Activated CD4-positive, alpha-beta T cell treated with anti-CD3 and anti-CD28 coated beads, Interleukin-2, amount 10 ng/mL, durations not matched to agents 7 days and 5 days (primary cell): ENCODE data around the gene RPP30. TPM values are rescaled to one million over a fixed set of nuclear protein-coding genes. Genes with fewer than 3 reads are reported as not detected.

Experiments
- CTCF ChIA-PET: fragments of 350-600 bp; sonication (Branson Sonifier 250); formaldehyde crosslinking; loops from one replicate; lab custom pipeline; 2021; ENCODE audit warnings: antibody characterized with exemption; lab: Charles Lee
- POLR2A ChIA-PET: fragments of 350-600 bp; sonication (Branson Sonifier 250); formaldehyde crosslinking; loops from one replicate; lab custom pipeline; 2021; ENCODE audit warnings: antibody characterized with exemption; lab: Charles Lee
- DNase-seq: peaks from one replicate; pipeline ENCODE4 v3.0.0-alpha.2; 2020
- H3K27ac Mint-ChIP-seq: one replicate; pipeline ENCODE4 v1.8.0; 2021; ENCODE audit warnings: mild to moderate bottlenecking, moderate library complexity, mixed read lengths
- H3K27me3 Mint-ChIP-seq: one replicate; pipeline ENCODE4 v1.8.0; 2021; ENCODE audit warnings: mixed read lengths
- H3K36me3 Mint-ChIP-seq: one replicate; pipeline ENCODE4 v1.8.0; 2021; ENCODE audit warnings: low read depth, mixed read lengths
- H3K4me1 Mint-ChIP-seq: one replicate; pipeline ENCODE4 v1.8.0; 2021; ENCODE audit warnings: mixed read lengths
- H3K4me3 Mint-ChIP-seq: one replicate; pipeline ENCODE4 v1.8.0; 2021; ENCODE audit warnings: mild to moderate bottlenecking, moderate library complexity, mixed read lengths
- H3K9me3 Mint-ChIP-seq: one replicate; pipeline ENCODE4 v1.8.0; 2021; ENCODE audit warnings: mixed read lengths
- total RNA-seq, 2 experiments: library from RNA; stranded (reverse); gene quantifications; one replicate each; pipeline ENCODE4 v1.2.3, GENCODE V29; 2021

Gene RPP30
- total RNA-seq, 2 experiments from 2014 or later, result 48.9 to 60.2 TPM

- Mint-ChIP-seq H3K4me1 (peaks cover 2% of the 10 kb centered on the region), H3K9me3 (no peaks in the 10 kb centered on the region), H3K36me3 (no peaks in the 10 kb centered on the region), H3K4me3 (no peak overlapping the region), H3K27ac (no peak overlapping the region), H3K27me3 (peaks cover 2% of the 10 kb centered on the region)
- ChIA-PET POLR2A (no interaction called here), CTCF (interaction anchor here (1.7 to 3.1 kb wide), 2 partner anchors 9 to 94 kb away, joined by 5 to 20 read pairs; partner anchors contain the start of gene ANKRD1)
- no peak for DNase-seq
Measured at GRCh38 chr10:90912854-90913479, 41.2 kb downstream of the RPP30 start.

- Mint-ChIP-seq H3K36me3 (no peaks in the 10 kb centered on the region), H3K27me3 (peaks cover 7% of the 10 kb centered on the region), H3K4me3 (no peak overlapping the region), H3K4me1 (peaks cover 2% of the 10 kb centered on the region), H3K27ac (no peak overlapping the region), H3K9me3 (no peaks in the 10 kb centered on the region)
- ChIA-PET POLR2A (no interaction called here), CTCF (interaction anchor here (0.7 kb wide), 1 partner anchor 42 kb away, joined by 3 read pairs; no protein-coding TSS in a partner anchor)
- DNase-seq, result no peak
Measured at GRCh38 chr10:90913774-90914420, 42.1 kb downstream of the RPP30 start.

GRCh38 chr10:90914992-90915765 is 43.4 kb downstream of the RPP30 start:
- Mint-ChIP-seq H3K36me3 (no peaks in the 10 kb centered on the region), H3K4me1 (peaks cover 2% of the 10 kb centered on the region)

GRCh38 chr10:90915766-90916075 is 43.9 kb downstream of the RPP30 start:
- Mint-ChIP-seq H3K4me1 (peaks cover 2% of the 10 kb centered on the region), H3K4me3 (no peak overlapping the region), H3K9me3 (no peaks in the 10 kb centered on the region), H3K27ac (no peak overlapping the region), H3K36me3 (no peaks in the 10 kb centered on the region), H3K27me3 (peaks cover 11% of the 10 kb centered on the region)
- ChIA-PET POLR2A (interaction anchor here (1.0 kb wide), 1 partner anchor 31 kb away, joined by 3 read pairs; no protein-coding TSS in a partner anchor), CTCF (no interaction called here)
- no peak for DNase-seq

More at GRCh38 chr10:90914992-90915765, 43.4 kb downstream of the RPP30 start:
- ChIA-PET CTCF (no interaction called here), POLR2A (interaction anchor here (1.0 kb wide), 1 partner anchor 32 kb away, joined by 3 read pairs; no protein-coding TSS in a partner anchor)
- Mint-ChIP-seq H3K9me3 (no peaks in the 10 kb centered on the region), H3K27me3 (peaks cover 7% of the 10 kb centered on the region), H3K27ac (no peak overlapping the region), H3K4me3 (no peak overlapping the region)
- DNase-seq, result no peak

GRCh38 chr10:90916392-90917237 is 44.8 kb downstream of the RPP30 start:
- POLR2A ChIA-PET, result no interaction called here
- CTCF ChIA-PET, result interaction anchor here (0.9 to 1.8 kb wide), 2 partner anchors 24 to 32 kb away, joined by 3 to 5 read pairs; no protein-coding TSS in a partner anchor
- Mint-ChIP-seq H3K4me3 (no peak overlapping the region), H3K9me3 (no peaks in the 10 kb centered on the region), H3K36me3 (no peaks in the 10 kb centered on the region), H3K27me3 (peaks cover 11% of the 10 kb centered on the region), H3K4me1 (peaks cover 2% of the 10 kb centered on the region), H3K27ac (no peak overlapping the region)
- DNase-seq, result no peak

- no peaks in the 10 kb centered on the region for H3K36me3 Mint-ChIP-seq
- ChIA-PET POLR2A (no interaction called here), CTCF (interaction anchor here (0.9 to 1.8 kb wide), 2 partner anchors 25 to 31 kb away, joined by 3 to 5 read pairs; no protein-coding TSS in a partner anchor)
- peaks cover 16% of the 10 kb centered on the region for H3K27me3 Mint-ChIP-seq
- DNase-seq, result no peak
- no peak overlapping the region for H3K27ac Mint-ChIP-seq
- no peaks in the 10 kb centered on the region for H3K4me1 Mint-ChIP-seq
- H3K9me3 Mint-ChIP-seq, result no peaks in the 10 kb centered on the region
- H3K4me3 Mint-ChIP-seq, result no peak overlapping the region
Measured at GRCh38 chr10:90917238-90917967, 45.6 kb downstream of the RPP30 start.

- DNase-seq, result no peak
- Mint-ChIP-seq H3K36me3 (no peaks in the 10 kb centered on the region), H3K27ac (no peak overlapping the region), H3K9me3 (no peaks in the 10 kb centered on the region), H3K27me3 (peaks cover 20% of the 10 kb centered on the region), H3K4me1 (no peaks in the 10 kb centered on the region), H3K4me3 (no peak overlapping the region)
- CTCF ChIA-PET, result interaction anchor here (0.9 to 1.8 kb wide), 2 partner anchors 26 to 31 kb away, joined by 3 to 5 read pairs; no protein-coding TSS in a partner anchor
- POLR2A ChIA-PET, result no interaction called here
Measured at GRCh38 chr10:90917968-90918318, 46.2 kb downstream of the RPP30 start.

- POLR2A ChIA-PET, result no interaction called here
- Mint-ChIP-seq H3K4me1 (no peaks in the 10 kb centered on the region), H3K36me3 (no peaks in the 10 kb centered on the region), H3K9me3 (no peaks in the 10 kb centered on the region), H3K4me3 (no peak overlapping the region), H3K27me3 (peaks cover 29% of the 10 kb centered on the region), H3K27ac (no peak overlapping the region)
- CTCF ChIA-PET, result interaction anchor here (4.1 kb wide), 1 partner anchor 8 kb away, joined by 20 read pairs; no protein-coding TSS in a partner anchor
- DNase-seq, result no peak
Measured at GRCh38 chr10:90919683-90920574, 48.2 kb downstream of the RPP30 start.

GRCh38 chr10:90920986-90921666 is 49.4 kb downstream of the RPP30 start, which contains the start of gene ANKRD1:
Gene ANKRD1 (minus strand): TSS chr10:90921087. CDS start chr10:90921027, 60 bp downstream.
- Mint-ChIP-seq H3K4me1 (no peaks in the 10 kb centered on the region), H3K9me3 (no peaks in the 10 kb centered on the region), H3K4me3 (no peak within 1 kb of the TSS), H3K27ac (no peak within 1 kb of the TSS), H3K27me3 (peaks cover 29% of the 10 kb centered on the region), H3K36me3 (no peaks in the 10 kb centered on the region)
- DNase-seq, result no peak
- ChIA-PET CTCF (interaction anchor here (1.2 to 4.1 kb wide), 2 partner anchors 9 to 39 kb away, joined by 4 to 20 read pairs; no protein-coding TSS in a partner anchor), POLR2A (no interaction called here)

- no peak for DNase-seq
- Mint-ChIP-seq H3K9me3 (no peaks in the 10 kb centered on the region), H3K4me1 (no peaks in the 10 kb centered on the region), H3K36me3 (no peaks in the 10 kb centered on the region), H3K27ac (no peak overlapping the region), H3K4me3 (no peak overlapping the region), H3K27me3 (peaks cover 29% of the 10 kb centered on the region)
- ChIA-PET CTCF (interaction anchor here (1.2 to 4.1 kb wide), 2 partner anchors 10 to 39 kb away, joined by 4 to 20 read pairs; no protein-coding TSS in a partner anchor), POLR2A (no interaction called here)
Measured at GRCh38 chr10:90921906-90922305, 50.1 kb downstream of the RPP30 start.
